IMR-90 (cell line): ENCODE data around the gene ODF2. TPM values are rescaled to one million over a fixed set of nuclear protein-coding genes. Genes with fewer than 3 reads are reported as not detected.

ENCODE experiments used
- ATAC-seq: fragments of 200-7000 bp; cut with Tn5 transposase; 2 replicates; pipeline ENCODE4 v1.9.1; 2020; ENCODE audit warnings: low read depth, mild to moderate bottlenecking, moderate library complexity
- BruUV-seq: library from RNA; stranded (reverse); fragments of 400-500 nt; replicated peaks from 2 replicates; lab custom pipeline; 2021; lab: Mats Ljungman, UMichigan
- CTCF ChIA-PET: fragments of 300-600 bp; formaldehyde crosslinking; extraction: SDS; loops from one replicate; lab custom pipeline; 2021; ENCODE audit warnings: antibody characterized with exemption; lab: Yijun Ruan, JAX
- POLR2A ChIA-PET: fragments of 300-600 bp; sonication (Branson Sonifier 250); formaldehyde crosslinking; loops from one replicate; lab custom pipeline; 2022; ENCODE audit warnings: antibody characterized with exemption; ENCODE audit not compliant: unreplicated experiment; lab: Charles Lee
- DNase-seq: peaks from one replicate; pipeline ENCODE4 v3.0.0; 2013
- H2AFZ ChIP-seq: replicated peaks from 2 replicates; pipeline ENCODE3; 2013; ENCODE audit warnings: low read length, mild to moderate bottlenecking; ENCODE audit not compliant: poor library complexity
- H2AK5ac ChIP-seq: 2 replicates; pipeline ENCODE4 v1.6.1; 2013; ENCODE audit warnings: low read depth, low read length, inconsistent platforms
- H2AK9ac ChIP-seq: replicated peaks from 2 replicates; pipeline ENCODE3; 2013; ENCODE audit warnings: mild to moderate bottlenecking, low read depth, low read length, moderate library complexity; ENCODE audit not compliant: poor library complexity
- H2BK120ac ChIP-seq: 2 replicates; pipeline ENCODE4 v1.6.1; 2013; ENCODE audit warnings: low read depth, low read length, inconsistent platforms
- H2BK15ac ChIP-seq: 3 replicates; pipeline ENCODE4 v1.6.1; 2013; ENCODE audit warnings: low read depth, low read length, inconsistent platforms
- H2BK20ac ChIP-seq: 2 replicates; pipeline ENCODE4 v1.6.1; 2013; ENCODE audit warnings: low read depth, mild to moderate bottlenecking, inconsistent platforms, low read length, moderate library complexity
- H2BK5ac ChIP-seq: 2 replicates; pipeline ENCODE4 v1.6.1; 2013; ENCODE audit warnings: mild to moderate bottlenecking, low read depth, low read length, inconsistent platforms; ENCODE audit not compliant: poor library complexity, severe bottlenecking
- H3K14ac ChIP-seq: replicated peaks from 2 replicates; pipeline ENCODE4 v1.6.1; 2013; ENCODE audit warnings: low read depth, low read length, inconsistent platforms
- H3K18ac ChIP-seq: 2 replicates; pipeline ENCODE4 v1.6.1; 2013; ENCODE audit warnings: low read depth, low read length, control low read depth
- H3K23ac ChIP-seq: 2 replicates; pipeline ENCODE4 v1.6.1; 2013; ENCODE audit warnings: low read depth, low read length, inconsistent platforms
- H3K27ac ChIP-seq: 2 replicates; pipeline ENCODE4 v1.5.1; 2013; ENCODE audit warnings: mild to moderate bottlenecking, control low read depth, low read length; ENCODE audit not compliant: insufficient read depth
- H3K27me3 ChIP-seq: 2 replicates; pipeline ENCODE4 v1.6.1; 2013; ENCODE audit warnings: low read length; ENCODE audit not compliant: control insufficient read depth, insufficient read depth
- H3K36me3 ChIP-seq: 2 replicates; pipeline ENCODE4 v1.6.1; 2013; ENCODE audit warnings: low read length, mixed read lengths; ENCODE audit not compliant: control insufficient read depth, insufficient read depth
- H3K4ac ChIP-seq: 2 replicates; pipeline ENCODE4 v1.6.1; 2013; ENCODE audit warnings: low read depth, low read length, inconsistent platforms
- H3K4me1 ChIP-seq: 2 replicates; pipeline ENCODE4 v1.6.1; 2013; ENCODE audit warnings: low read length, mixed read lengths; ENCODE audit not compliant: control insufficient read depth, insufficient read depth
- H3K4me2 ChIP-seq: 2 replicates; pipeline ENCODE4 v1.6.1; 2013; ENCODE audit warnings: low read depth, mild to moderate bottlenecking, control low read depth, low read length, moderate library complexity
- H3K4me3 ChIP-seq: 2 replicates; pipeline ENCODE4 v1.5.1; 2013; ENCODE audit warnings: low read depth, mild to moderate bottlenecking, control low read depth, low read length, moderate library complexity; ENCODE audit not compliant: insufficient read depth
- H3K56ac ChIP-seq: 2 replicates; pipeline ENCODE4 v1.6.1; 2013; ENCODE audit warnings: low read length, inconsistent platforms; ENCODE audit not compliant: insufficient read depth; ENCODE audit errors: extremely low read depth
- H3K79me1 ChIP-seq, 2 experiments: 2 replicates each; pipeline ENCODE4 v1.6.1; 2013; ENCODE audit warnings: low read length in 2 of 2, inconsistent platforms in 1 of 2, low read depth in 1 of 2
- H3K9ac ChIP-seq: 2 replicates; pipeline ENCODE4 v1.6.1; 2013; ENCODE audit warnings: low read depth, low read length, control low read depth
- H3K9me1 ChIP-seq: 2 replicates; pipeline ENCODE4 v1.6.1; 2013; ENCODE audit warnings: low read length, inconsistent platforms; ENCODE audit not compliant: insufficient read depth
- H3K9me3 ChIP-seq: 2 replicates; pipeline ENCODE4 v1.6.1; 2013; ENCODE audit warnings: low read length; ENCODE audit not compliant: control insufficient read depth, insufficient read depth
- H4K20me1 ChIP-seq: 2 replicates; pipeline ENCODE4 v1.6.1; 2013; ENCODE audit warnings: low read length, inconsistent platforms; ENCODE audit not compliant: insufficient read depth
- H4K5ac ChIP-seq: 2 replicates; pipeline ENCODE4 v1.6.1; 2013; ENCODE audit warnings: mild to moderate bottlenecking, low read depth, low read length, control low read depth
- H4K8ac ChIP-seq, 2 experiments: 2 replicates each; pipeline ENCODE4 v1.6.1; 2013; ENCODE audit warnings: low read depth in 2 of 2, low read length in 2 of 2, control low read depth in 1 of 2, inconsistent platforms in 1 of 2
- H4K91ac ChIP-seq: 2 replicates; pipeline ENCODE4 v1.6.1; 2013; ENCODE audit warnings: low read depth, low read length, inconsistent platforms; ENCODE audit not compliant: insufficient read depth
- MAFK ChIP-seq: IDR thresholded peaks from 2 replicates; pipeline ENCODE4 v1.6.1; 2012; ENCODE audit warnings: low read depth, low read length, improper control_type of control experiment
- RCOR1 ChIP-seq: IDR thresholded peaks from 2 replicates; pipeline ENCODE4 v1.6.1; 2012; ENCODE audit warnings: mild to moderate bottlenecking, low read length, improper control_type of control experiment; ENCODE audit not compliant: insufficient replicate concordance
- WGBS, 2 experiments: methylation state at CpG; one replicate each; pipeline versions ENCODE4 v1.1.5 to v1.1.7; 2013; ENCODE audit warnings: missing lambda C conversion rate in 2 of 2; ENCODE audit not compliant: insufficient read length in 1 of 2; ENCODE audit errors: extremely low coverage in 2 of 2; 5-methylcytosine and 5-hydroxymethylcytosine counted together
- dilution Hi-C: fragments of 300-500 bp; cut with HindIII; formaldehyde crosslinking; loops from one replicate; pipeline ENCODE4 v1.14.3; 2018; ENCODE audit warnings: low sequenced_read_pairs; ENCODE audit not compliant: unreplicated experiment
- in situ Hi-C: fragments of 300-500 bp; cut with MboI; formaldehyde crosslinking; loops from 3 replicates; pipeline ENCODE4 v1.14.3; 2019; ENCODE audit warnings: low sequenced_read_pairs, inconsistent platforms, mixed read lengths
- intact Hi-C: fragments of 100-400 bp; cut with micrococcal nuclease; formaldehyde crosslinking; loops from 2 replicates; pipeline ENCODE4 v1.10.0; 2022
- polyA plus RNA-seq, 3 experiments: library from polyadenylated mRNA; depleted of rRNA; stranded (reverse); fragments of >200 nt; gene quantifications; 2 replicates each; pipeline ENCODE4 v1.2.3, GENCODE V29; 2012; ENCODE audit warnings: low replicate concordance in 1 of 3
- total RNA-seq: library from RNA; depleted of rRNA; stranded (reverse); fragments of >200 nt; gene quantifications from 2 replicates; pipeline ENCODE4 v1.2.3, GENCODE V29; 2012

The ODF2 gene
- total and polyA plus RNA-seq, 2 of the 4 experiments (the other 2 are of a cell fraction), result 40.2 to 46.4 TPM

GRCh38 chr9:128406848-128407391, 48.9 kb upstream of the ODF2 start:
- POLR2A ChIA-PET, result interaction anchor here (0.7 kb wide), 1 partner anchor 134 kb away, joined by 8 read pairs; no protein-coding TSS in a partner anchor
- no peak overlapping the region; the same call in 1 of the 2 replicates for H3K56ac ChIP-seq
- no TSS peak for BruUV-seq
- no peak overlapping the region for H3K4me2 ChIP-seq
- CTCF ChIA-PET, result interaction anchor here (1.5 kb wide), 1 partner anchor 112 kb away, joined by 3 read pairs; no protein-coding TSS in a partner anchor
- no peak overlapping the region for H3K18ac ChIP-seq
- peaks cover 8% of the 10 kb centered on the region; the same call in 1 of the 2 replicates for H3K27me3 ChIP-seq
- intact Hi-C loops (no loop called here), dilution Hi-C loops (no loop called here), in situ Hi-C loops (no loop called here)
- H3K14ac ChIP-seq, result peak overlapping the region; percentile 54
- H3K4ac ChIP-seq, result peak overlapping the region; percentile 45
- H2BK15ac ChIP-seq, result no peak overlapping the region
- H2AFZ ChIP-seq, result peak overlapping the region; percentile 83
- no peak overlapping the region for H3K27ac ChIP-seq
- H2AK9ac ChIP-seq, result peak overlapping the region; percentile 79
- H4K5ac ChIP-seq, result 0 out of 2 replicates have a peak overlapping the region, but pooled peaks have one; percentile 4
- 0 out of 2 replicates have a peak overlapping the region, but pooled peaks have one; percentile 44 for H2BK120ac ChIP-seq
- H3K4me3 ChIP-seq, result no peak overlapping the region
- H3K36me3 ChIP-seq, result no peaks in the 10 kb centered on the region
- no peak overlapping the region for H3K23ac ChIP-seq
- no peaks in the 10 kb centered on the region for H3K79me1 ChIP-seq
- no peak overlapping the region for H2BK5ac ChIP-seq
- 0 out of 2 replicates have a peak overlapping the region, but pooled peaks have one; percentile 14 for H4K91ac ChIP-seq
- 49% methylated on average over 4 of the region's 9 CpGs; no CpG with 5 or more reads in 1 of the 2 experiments for WGBS, 2 experiments
- peaks cover 4% of the 10 kb centered on the region; the same call in 1 of the 2 replicates for H3K9me1 ChIP-seq
- no peak overlapping the region for H3K9ac ChIP-seq
- ATAC-seq (no peak; the same call in 1 of the 2 replicates), DNase-seq (peak; percentile 50)
- H2AK5ac ChIP-seq, result no peak overlapping the region; the same call in 1 of the 2 replicates
- H4K20me1 ChIP-seq, result no peaks in the 10 kb centered on the region
- H3K4me1 ChIP-seq, result peaks cover 6% of the 10 kb centered on the region
- no peaks in the 10 kb centered on the region for H3K9me3 ChIP-seq
- peak; percentile 81 for TF ChIP-seq RCOR1
- TF ChIP-seq MAFK, result no peak
- peak overlapping the region; percentile 25 to 65; a peak in 3 of 4 replicates for H4K8ac ChIP-seq
- no peak overlapping the region for H2BK20ac ChIP-seq
